NCI-H2196 treated with DMSO at 0.1 percent for 48 hours (cell line): Measurements from ENCODE around the gene EPHA1.
"Not testable (repeated sequence)": the region's sequence is repeated elsewhere in the genome, so short reads cannot be mapped to it uniquely, and the experiment has no call there.

Experiments
- DNase-seq: peaks from one replicate; lab custom pipeline; 2025; ENCODE audit not compliant: unreplicated experiment; lab: John Stamatoyannopoulos, UW

Gene EPHA1

GRCh38 chr7:143431109-143431508 is 22.5 kb upstream of the EPHA1 start:
- no peak for DNase-seq

GRCh38 chr7:143429770-143430698 is 21.4 kb upstream of the EPHA1 start:
- DNase-seq: no peak

- no peak for DNase-seq
Observed at GRCh38 chr7:143426479-143427142, 18.0 kb upstream of the EPHA1 start.

- DNase-seq: not testable (repeated sequence)
Observed at GRCh38 chr7:143424476-143424875, 15.8 kb upstream of the EPHA1 start.

GRCh38 chr7:143422033-143422432 is 13.4 kb upstream of the EPHA1 start:
- DNase-seq: no peak

- DNase-seq: not testable (repeated sequence)
Observed at GRCh38 chr7:143420624-143421023, 12.0 kb upstream of the EPHA1 start.

GRCh38 chr7:143419880-143420279 is 11.2 kb upstream of the EPHA1 start:
- no peak for DNase-seq

GRCh38 chr7:143418681-143419458 is 10.2 kb upstream of the EPHA1 start:
- no peak for DNase-seq

GRCh38 chr7:143417734-143418383 is 9.2 kb upstream of the EPHA1 start:
- DNase-seq: no peak

GRCh38 chr7:143416565-143417149 is 8.0 kb upstream of the EPHA1 start:
- no peak for DNase-seq

- DNase-seq: no peak
Observed at GRCh38 chr7:143415742-143416397, 7.2 kb upstream of the EPHA1 start.

GRCh38 chr7:143415209-143415608 is 6.6 kb upstream of the EPHA1 start:
- not testable (repeated sequence) for DNase-seq

GRCh38 chr7:143413123-143413522 is 4.5 kb upstream of the EPHA1 start:
- no peak for DNase-seq

- DNase-seq: no peak
Observed at GRCh38 chr7:143411976-143412708, 3.5 kb upstream of the EPHA1 start.

- DNase-seq: no peak
Observed at GRCh38 chr7:143410521-143411004, 1.9 kb upstream of the EPHA1 start.

GRCh38 chr7:143408252-143408685 is 387 bp downstream of the EPHA1 start:
- no peak for DNase-seq

- no peak for DNase-seq
Observed at GRCh38 chr7:143407287-143408251, 1.1 kb downstream of the EPHA1 start.

- DNase-seq: no peak
Observed at GRCh38 chr7:143406002-143406357, 2.7 kb downstream of the EPHA1 start.
